HG03571 (cell line): ENCODE measurements around the gene MINDY2.

Experiments
- ATAC-seq: cut with Tn5 transposase; IDR thresholded peaks from one replicate; pipeline ENCODE4 v1.9.1; 2021; ENCODE audit not compliant: unreplicated experiment

Gene MINDY2

GRCh38 chr15:58770857-58771620 is at the start of gene MINDY2:
Gene MINDY2, plus strand, starts transcription at chr15:58771302. Its CDS starts 94 bp downstream, at chr15:58771396.
- ATAC-seq: peak; percentile 92

GRCh38 chr15:58724466-58724865 is 46.6 kb upstream of the MINDY2 start:
- ATAC-seq: peak; percentile 69

GRCh38 chr15:58726867-58727266 is 44.2 kb upstream of the MINDY2 start:
- no peak for ATAC-seq

GRCh38 chr15:58731756-58732535 is 39.2 kb upstream of the MINDY2 start:
- ATAC-seq: no peak

- ATAC-seq: no peak
Measured at GRCh38 chr15:58732625-58733363, 38.3 kb upstream of the MINDY2 start.

- no peak for ATAC-seq
Measured at GRCh38 chr15:58734859-58735258, 36.2 kb upstream of the MINDY2 start.

GRCh38 chr15:58736018-58736643 is 35.0 kb upstream of the MINDY2 start:
- no peak for ATAC-seq

GRCh38 chr15:58737298-58737697 is 33.8 kb upstream of the MINDY2 start:
- ATAC-seq: no peak

- no peak for ATAC-seq
Measured at GRCh38 chr15:58738046-58738707, 32.9 kb upstream of the MINDY2 start.

GRCh38 chr15:58740436-58740835 is 30.7 kb upstream of the MINDY2 start:
- no peak for ATAC-seq

- ATAC-seq: no peak
Measured at GRCh38 chr15:58741032-58741431, 30.1 kb upstream of the MINDY2 start.

- ATAC-seq: no peak
Measured at GRCh38 chr15:58742022-58742813, 28.9 kb upstream of the MINDY2 start.

- ATAC-seq: no peak
Measured at GRCh38 chr15:58742819-58743502, 28.1 kb upstream of the MINDY2 start.

GRCh38 chr15:58746174-58746573 is 24.9 kb upstream of the MINDY2 start:
- ATAC-seq: no peak

GRCh38 chr15:58748040-58748851 is 22.9 kb upstream of the MINDY2 start:
- ATAC-seq: peak; percentile 2

- ATAC-seq: peak; percentile 28
Measured at GRCh38 chr15:58748852-58749531, 22.1 kb upstream of the MINDY2 start.

- peak; percentile 78 for ATAC-seq
Measured at GRCh38 chr15:58749532-58750337, 21.4 kb upstream of the MINDY2 start, which contains the start of gene ADAM10. Gene ADAM10, minus strand, starts transcription at chr15:58749707. Its CDS starts 173 bp downstream, at chr15:58749534.
